Smooth muscle cell (in vitro differentiated cells): Measurements from ENCODE around the gene CACNA1F. TPM values are rescaled to one million over a fixed set of nuclear protein-coding genes. Genes with fewer than 3 reads are reported as not detected.
A peak's percentile ranks its signal among the peaks of the same experiment; 100 is the strongest.

Experiments
- DNase-seq: peaks from one replicate; lab custom pipeline; 2025; ENCODE audit not compliant: unreplicated experiment; lab: John Stamatoyannopoulos, UW
- H2AFZ ChIP-seq: fragments of 200-600 bp; sonication (generic); 2 replicates; pipeline ENCODE4 v1.6.0; 2016; ENCODE audit warnings: antibody characterized with exemption, low read depth, mild to moderate bottlenecking
- H3F3A ChIP-seq: fragments of 200-600 bp; sonication (generic); 2 replicates; pipeline ENCODE4 v1.6.0; 2017; ENCODE audit warnings: antibody characterized with exemption, low read depth
- H3K27ac ChIP-seq: fragments of 200-600 bp; sonication (generic); 2 replicates; pipeline ENCODE4 v1.5.1; 2016; ENCODE audit warnings: low read depth, mild to moderate bottlenecking
- H3K27me3 ChIP-seq: fragments of 200-600 bp; sonication (generic); 2 replicates; pipeline ENCODE4 v1.6.1; 2016; ENCODE audit warnings: low read depth, mild to moderate bottlenecking
- H3K36me3 ChIP-seq: fragments of 200-600 bp; sonication (generic); 2 replicates; pipeline ENCODE4 v1.5.1; 2016; ENCODE audit warnings: low read depth
- H3K4me1 ChIP-seq: fragments of 200-600 bp; sonication (generic); 2 replicates; pipeline ENCODE4 v1.5.1; 2016; ENCODE audit warnings: low read depth
- H3K4me2 ChIP-seq: fragments of 200-600 bp; sonication (generic); 2 replicates; pipeline ENCODE4 v1.6.0; 2016; ENCODE audit warnings: mild to moderate bottlenecking
- H3K4me3 ChIP-seq: fragments of 200-600 bp; sonication (generic); 2 replicates; pipeline ENCODE4 v1.5.1; 2016; ENCODE audit warnings: mild to moderate bottlenecking
- H3K79me2 ChIP-seq: fragments of 200-600 bp; sonication (generic); 2 replicates; pipeline ENCODE4 v1.6.0; 2016; ENCODE audit warnings: low read depth, mild to moderate bottlenecking
- H3K9ac ChIP-seq: fragments of 200-600 bp; sonication (generic); 2 replicates; pipeline ENCODE4 v1.6.0; 2016; ENCODE audit warnings: low read depth
- H3K9me3 ChIP-seq: fragments of 200-600 bp; sonication (generic); replicated peaks from 2 replicates; pipeline ENCODE4 v1.5.1; 2016; ENCODE audit warnings: low read depth
- H4K20me1 ChIP-seq: fragments of 200-600 bp; sonication (generic); 2 replicates; pipeline ENCODE4 v1.6.0; 2016; ENCODE audit warnings: low read depth
- CTCF ChIP-seq: fragments of 200-600 bp; sonication (generic); IDR thresholded peaks from 2 replicates; pipeline ENCODE4 v1.5.1; 2017; ENCODE audit warnings: borderline replicate concordance, mild to moderate bottlenecking, antibody characterized with exemption; ENCODE audit not compliant: insufficient read depth, poor library complexity, severe bottlenecking
- WGBS: methylation state at CpG from one replicate; pipeline ENCODE4 v1.1.7; 2016; ENCODE audit warnings: low lambda C conversion rate; 5-methylcytosine and 5-hydroxymethylcytosine counted together
- polyA plus RNA-seq: library from polyadenylated mRNA; unstranded; fragments of >200 nt; fragmentation: Nextera tagmentation; extraction: Ambion mirVana; gene quantifications from 2 replicates; pipeline ENCODE4 v1.2.1, GENCODE V29; 2016
- total RNA-seq: library from RNA; depleted of rRNA; stranded (reverse); fragments of >200 nt; gene quantifications from 2 replicates; pipeline ENCODE4 v1.2.3, GENCODE V29; 2014

Gene CACNA1F
- total and polyA plus RNA-seq, 2 experiments from 2014 or later = 0.34 TPM; not detected in 1

GRCh38 chrX:49166914-49167739 is 66.0 kb downstream of the CACNA1F start:
- Histone ChIP-seq H3K4me1 (peaks cover 5% of the 10 kb centered on the region), H3K36me3 (no peaks in the 10 kb centered on the region), H3K79me2 (no peaks in the 10 kb centered on the region), H2AFZ (no peak overlapping the region), H3K4me2 (peak overlapping the region; percentile 79), H3K9ac (peak overlapping the region; percentile 10), H3K9me3 (no peaks in the 10 kb centered on the region), H3F3A (peaks cover 4% of the 10 kb centered on the region), H3K27ac (peak overlapping the region; percentile 84), H4K20me1 (no peaks in the 10 kb centered on the region), H3K27me3 (no peaks in the 10 kb centered on the region), H3K4me3 (peak overlapping the region; percentile 29)
- no peak for TF ChIP-seq CTCF
- peak; percentile 18 for DNase-seq
- 51% methylated on average over 35 of the region's 35 CpGs for WGBS

GRCh38 chrX:49165901-49166881 is 66.9 kb downstream of the CACNA1F start:
- peak overlapping the region; percentile 84 for H3K27ac ChIP-seq
- peaks cover 5% of the 10 kb centered on the region for H3K4me1 ChIP-seq
- whole genome bisulfite sequencing = 48% methylated on average over 60 of the region's 61 CpGs
- no peaks in the 10 kb centered on the region for H3K27me3 ChIP-seq
- no peak overlapping the region for H3K9ac ChIP-seq
- peak overlapping the region; percentile 79 for H3K4me2 ChIP-seq
- H4K20me1 ChIP-seq = no peaks in the 10 kb centered on the region
- H3K79me2 ChIP-seq = no peaks in the 10 kb centered on the region
- no peak for TF ChIP-seq CTCF
- peaks cover 4% of the 10 kb centered on the region for H3F3A ChIP-seq
- H3K9me3 ChIP-seq = no peaks in the 10 kb centered on the region
- DNase-seq = peak; percentile 18
- H2AFZ ChIP-seq = no peak overlapping the region
- peak overlapping the region; percentile 29 for H3K4me3 ChIP-seq
- H3K36me3 ChIP-seq = no peaks in the 10 kb centered on the region

- Histone ChIP-seq H3K79me2 (no peaks in the 10 kb centered on the region), H3K4me1 (peaks cover 5% of the 10 kb centered on the region), H3K27me3 (no peaks in the 10 kb centered on the region), H3F3A (peaks cover 4% of the 10 kb centered on the region), H3K4me3 (no peak overlapping the region), H3K27ac (no peak overlapping the region), H3K9me3 (no peaks in the 10 kb centered on the region), H4K20me1 (no peaks in the 10 kb centered on the region), H3K4me2 (no peak overlapping the region), H3K36me3 (no peaks in the 10 kb centered on the region), H2AFZ (no peak overlapping the region), H3K9ac (no peak overlapping the region)
- 90% methylated on average over 31 of the region's 31 CpGs for WGBS
- DNase-seq = no peak
- TF ChIP-seq CTCF = no peak
Observed at GRCh38 chrX:49164589-49165360, 68.4 kb downstream of the CACNA1F start.
